ENCODE data around the gene EPHB2. TPM values are rescaled to one million over a fixed set of nuclear protein-coding genes. Genes with fewer than 3 reads are reported as not detected.
A peak's percentile ranks its signal among the peaks of the same experiment; 100 is the strongest.

EPHB2 gene
- total and polyA plus RNA-seq, 2 experiments from 2014 or later, result 1.0 to 5.1 TPM

DNA sequence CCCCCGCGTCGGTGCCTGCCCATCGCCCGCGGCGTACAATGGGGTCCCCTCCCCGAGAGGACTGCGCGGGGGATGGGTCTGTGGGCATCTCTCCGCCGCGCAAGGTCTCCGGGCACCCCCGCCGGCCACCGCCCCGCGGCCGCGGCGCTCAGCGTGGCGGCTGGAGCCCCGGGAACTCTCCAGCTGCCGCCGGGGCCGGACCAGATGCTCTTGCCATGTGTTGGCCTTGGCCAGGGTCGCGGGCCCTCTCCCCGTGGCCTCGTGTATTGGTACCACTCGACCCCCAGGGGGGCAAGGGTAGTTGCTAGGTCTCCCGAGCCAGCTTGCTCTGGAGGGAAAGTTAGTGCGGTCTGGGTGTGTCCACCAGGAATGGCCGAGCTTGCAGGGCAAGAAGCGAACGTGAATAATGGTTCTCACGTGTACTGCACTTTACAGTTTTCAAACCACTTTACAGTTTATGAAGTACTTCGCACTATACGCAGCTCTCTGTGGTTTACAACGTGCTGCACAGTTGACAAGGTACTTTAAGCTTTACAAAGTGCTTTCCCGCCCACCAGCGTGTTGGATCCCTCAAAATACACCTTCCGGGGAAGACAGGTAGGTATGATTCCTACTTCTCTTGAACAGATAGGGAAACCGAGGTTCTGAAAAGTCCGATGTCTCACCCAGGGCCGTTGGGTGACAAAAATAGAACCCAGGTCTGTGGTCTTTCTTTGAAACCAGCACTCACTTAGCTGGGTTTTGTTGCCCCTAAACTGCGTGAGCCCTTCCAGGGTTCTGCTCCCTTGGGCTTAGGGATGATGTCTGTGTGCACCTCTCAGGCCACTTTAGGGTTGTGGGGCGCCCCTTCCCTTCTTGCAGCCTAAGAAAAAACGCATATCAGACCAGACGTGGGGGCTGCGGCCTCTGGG lies 1.2 kb downstream of the EPHB2 start:
- Histone ChIP-seq H3K4me3 (peak overlapping the region; percentile 60), H3K27ac (no peak overlapping the region), H3K9me2 (ENCODE audit: insufficient read depth) (no peaks in the 10 kb centered on the region), H2AFZ (peak overlapping the region; percentile 41), H3K79me2 (ENCODE audit: insufficient read depth) (no peaks in the 10 kb centered on the region), H3K36me3 (ENCODE audit: low read depth) (no peaks in the 10 kb centered on the region), H3F3A (ENCODE audit: insufficient read depth) (no peaks in the 10 kb centered on the region), H4K20me1 (ENCODE audit: insufficient read depth) (no peaks in the 10 kb centered on the region), H3K27me3 (replicated peaks; ENCODE audit: insufficient read depth) (no peaks in the 10 kb centered on the region; the same call in 1 of the 2 replicates), H3K4me1 (ENCODE audit: insufficient read depth) (no peaks in the 10 kb centered on the region), H3K9me3 (ENCODE audit: low read depth) (no peaks in the 10 kb centered on the region), H3K4me2 (ENCODE audit: unreplicated experiment) (peak overlapping the region; percentile 46), H3K9ac (0 out of 2 replicates have a peak overlapping the region, but pooled peaks have one; percentile 17)
- peak; percentile 41 for DNase-seq
- in situ Hi-C loops (cut with MboI), result no loop called here
- WGBS, 2 experiments (ENCODE audit: low coverage in 1 of 2, low lambda C conversion rate in 2 of 2, missing lambda C conversion rate in 2 of 2), result 29 to 41% methylated on average over 32 to 45 of the region's 53 CpGs
- TF ChIP-seq EZH2phosphoT487 (IDR thresholded peaks at IDR 0.05; ENCODE audit: insufficient read depth, low read depth) (no peak), EZH2 (IDR thresholded peaks at IDR 0.05; ENCODE audit: insufficient read depth, poor library complexity, severe bottlenecking) (peak; percentile 62)

GRCh38 chr1:22712502-22713271 lies 2.0 kb downstream of the EPHB2 start:
- H3K4me1 ChIP-seq (ENCODE audit: insufficient read depth), result no peaks in the 10 kb centered on the region
- H3K9ac ChIP-seq, result no peak overlapping the region

GRCh38 chr1:22714455-22714854 lies 3.8 kb downstream of the EPHB2 start:
- no peaks in the 10 kb centered on the region for H3K79me2 ChIP-seq (ENCODE audit: insufficient read depth)
- no peaks in the 10 kb centered on the region for H3F3A ChIP-seq (ENCODE audit: insufficient read depth)
- H2AFZ ChIP-seq, result no peak overlapping the region
- DNase-seq, result no peak
- no peaks in the 10 kb centered on the region for H3K9me3 ChIP-seq (ENCODE audit: low read depth)
- in situ Hi-C loops (cut with MboI), result no loop called here
- no peak overlapping the region for H3K4me3 ChIP-seq
- no peak for TF ChIP-seq EZH2 (IDR thresholded peaks at IDR 0.05; ENCODE audit: insufficient read depth, poor library complexity, severe bottlenecking)
- no peak for TF ChIP-seq EZH2phosphoT487 (IDR thresholded peaks at IDR 0.05; ENCODE audit: insufficient read depth, low read depth)
- WGBS, 2 experiments (ENCODE audit: low coverage in 1 of 2, low lambda C conversion rate in 2 of 2, missing lambda C conversion rate in 2 of 2), result 71 to 78% methylated on average over 3 of the region's 3 CpGs
- H3K27me3 ChIP-seq (replicated peaks; ENCODE audit: insufficient read depth), result no peaks in the 10 kb centered on the region
- H3K4me1 ChIP-seq (ENCODE audit: insufficient read depth), result no peaks in the 10 kb centered on the region
- no peak overlapping the region for H3K4me2 ChIP-seq (ENCODE audit: unreplicated experiment)
- H3K27ac ChIP-seq, result no peak overlapping the region
- no peaks in the 10 kb centered on the region for H4K20me1 ChIP-seq (ENCODE audit: insufficient read depth)
- H3K9ac ChIP-seq, result no peak overlapping the region
- no peaks in the 10 kb centered on the region for H3K36me3 ChIP-seq (ENCODE audit: low read depth)
- no peaks in the 10 kb centered on the region for H3K9me2 ChIP-seq (ENCODE audit: insufficient read depth)

More at GRCh38 chr1:22712502-22713271, 2.0 kb downstream of the EPHB2 start:
- Histone ChIP-seq H3K79me2 (ENCODE audit: insufficient read depth) (no peaks in the 10 kb centered on the region), H3K27me3 (replicated peaks; ENCODE audit: insufficient read depth) (no peaks in the 10 kb centered on the region; the same call in 1 of the 2 replicates), H3K36me3 (ENCODE audit: low read depth) (no peaks in the 10 kb centered on the region), H3K9me2 (ENCODE audit: insufficient read depth) (no peaks in the 10 kb centered on the region), H3K9me3 (ENCODE audit: low read depth) (no peaks in the 10 kb centered on the region), H2AFZ (no peak overlapping the region), H3K4me2 (ENCODE audit: unreplicated experiment) (no peak overlapping the region), H3F3A (ENCODE audit: insufficient read depth) (no peaks in the 10 kb centered on the region), H3K4me3 (no peak overlapping the region), H4K20me1 (ENCODE audit: insufficient read depth) (no peaks in the 10 kb centered on the region), H3K27ac (no peak overlapping the region)
- TF ChIP-seq EZH2 (IDR thresholded peaks at IDR 0.05; ENCODE audit: insufficient read depth, poor library complexity, severe bottlenecking) (no peak), EZH2phosphoT487 (IDR thresholded peaks at IDR 0.05; ENCODE audit: insufficient read depth, low read depth) (no peak)
- WGBS, 2 experiments (ENCODE audit: low coverage in 1 of 2, low lambda C conversion rate in 2 of 2, missing lambda C conversion rate in 2 of 2), result 93 to 94% methylated on average over 18 to 19 of the region's 19 CpGs
- no peak for DNase-seq
- in situ Hi-C loops (cut with MboI), result no loop called here

GRCh38 chr1:22717037-22717760 lies 6.6 kb downstream of the EPHB2 start:
- Histone ChIP-seq H3F3A (ENCODE audit: insufficient read depth) (no peaks in the 10 kb centered on the region), H3K9me3 (ENCODE audit: low read depth) (no peaks in the 10 kb centered on the region), H3K27me3 (replicated peaks; ENCODE audit: insufficient read depth) (no peaks in the 10 kb centered on the region), H2AFZ (no peak overlapping the region), H4K20me1 (ENCODE audit: insufficient read depth) (no peaks in the 10 kb centered on the region), H3K4me2 (ENCODE audit: unreplicated experiment) (no peak overlapping the region), H3K4me3 (no peak overlapping the region), H3K36me3 (ENCODE audit: low read depth) (no peaks in the 10 kb centered on the region), H3K9me2 (ENCODE audit: insufficient read depth) (no peaks in the 10 kb centered on the region), H3K9ac (no peak overlapping the region), H3K27ac (no peak overlapping the region), H3K79me2 (ENCODE audit: insufficient read depth) (no peaks in the 10 kb centered on the region), H3K4me1 (ENCODE audit: insufficient read depth) (no peaks in the 10 kb centered on the region)
- in situ Hi-C loops (cut with MboI), result no loop called here
- TF ChIP-seq EZH2phosphoT487 (IDR thresholded peaks at IDR 0.05; ENCODE audit: insufficient read depth, low read depth), result no peak
- no peak for TF ChIP-seq EZH2 (IDR thresholded peaks at IDR 0.05; ENCODE audit: insufficient read depth, poor library complexity, severe bottlenecking)
- WGBS, 2 experiments (ENCODE audit: low coverage in 1 of 2, low lambda C conversion rate in 2 of 2, missing lambda C conversion rate in 2 of 2), result 85 to 95% methylated on average over 10 to 11 of the region's 11 CpGs
- DNase-seq, result no peak

Data from GM23248 (cell line).